ENCODE measurements around the gene BRD2.

The BRD2 gene

GRCh38 chr6:32972353-32973143 lies 4.2 kb downstream of the BRD2 start:
- no peak for DNase-seq (ENCODE audit: low spot score)

GRCh38 chr6:32973144-32974015 lies 5.0 kb downstream of the BRD2 start:
- no peak for DNase-seq (ENCODE audit: low spot score)

GRCh38 chr6:32974016-32974333 lies 5.6 kb downstream of the BRD2 start:
- DNase-seq (ENCODE audit: low spot score) = peak; percentile 54

GRCh38 chr6:32974541-32975308 lies 6.3 kb downstream of the BRD2 start:
- DNase-seq (ENCODE audit: low spot score) = no peak

GRCh38 chr6:32975886-32976285 lies 7.5 kb downstream of the BRD2 start:
- no peak for DNase-seq (ENCODE audit: low spot score)

GRCh38 chr6:32976334-32977069 lies 8.1 kb downstream of the BRD2 start:
- DNase-seq (ENCODE audit: low spot score) = no peak

- DNase-seq (ENCODE audit: low spot score) = no peak
These were observed 9.0 kb downstream of the BRD2 start for GRCh38 chr6:32977272-32977952.

- DNase-seq (ENCODE audit: low spot score) = no peak
These were observed 9.5 kb downstream of the BRD2 start for GRCh38 chr6:32977953-32978324.

GRCh38 chr6:32979720-32980487 lies 11.5 kb downstream of the BRD2 start:
- DNase-seq (ENCODE audit: low spot score) = no peak

- DNase-seq (ENCODE audit: low spot score) = no peak
These were observed 12.2 kb downstream of the BRD2 start for GRCh38 chr6:32980488-32981038.

- DNase-seq (ENCODE audit: low spot score) = no peak
These were observed 13.8 kb downstream of the BRD2 start for GRCh38 chr6:32982084-32982701.

- no peak for DNase-seq (ENCODE audit: low spot score)
These were observed 14.5 kb downstream of the BRD2 start for GRCh38 chr6:32982702-32983492.

- no peak for DNase-seq (ENCODE audit: low spot score)
These were observed 15.1 kb downstream of the BRD2 start for GRCh38 chr6:32983493-32983848.

GRCh38 chr6:32983964-32984621 lies 15.7 kb downstream of the BRD2 start:
- no peak for DNase-seq (ENCODE audit: low spot score)

GRCh38 chr6:32984622-32985389 lies 16.4 kb downstream of the BRD2 start:
- DNase-seq (ENCODE audit: low spot score) = peak; percentile 83

- DNase-seq (ENCODE audit: low spot score) = no peak
These were observed 21.0 kb downstream of the BRD2 start for GRCh38 chr6:32989368-32989767.

GRCh38 chr6:32991972-32992371 lies 23.6 kb downstream of the BRD2 start:
- no peak for DNase-seq (ENCODE audit: low spot score)

Data from AG20443 (cell line).